GM23338 (cell line): Measurements from ENCODE around the gene DYRK4. TPM values are rescaled to one million over a fixed set of nuclear protein-coding genes. Genes with fewer than 3 reads are reported as not detected.

Source experiments
- ATAC-seq: fragments of 200-7000 bp; cut with Tn5 transposase; 3 replicates; pipeline ENCODE4 v1.9.1; 2020
- DNase-seq: peaks from one replicate; pipeline ENCODE4 v3.0.0-alpha.2; 2015; ENCODE audit warnings: low spot score
- H2AFZ ChIP-seq: fragments of 200-600 bp; sonication (generic); 2 replicates; pipeline ENCODE4 v1.8.0; 2016; ENCODE audit warnings: antibody characterized with exemption, mild to moderate bottlenecking, moderate library complexity
- H3F3A ChIP-seq: fragments of 200-600 bp; sonication (generic); replicated peaks from 2 replicates; pipeline ENCODE4 v1.8.0; 2017; ENCODE audit warnings: antibody characterized with exemption, mixed run types, low read depth
- H3K27ac ChIP-seq: fragments of 200-600 bp; sonication (generic); 2 replicates; pipeline ENCODE4 v1.6.1; 2016; ENCODE audit warnings: low read depth
- H3K27me3 ChIP-seq: fragments of 200-600 bp; sonication (generic); 2 replicates; pipeline ENCODE4 v1.8.0; 2016; ENCODE audit warnings: mild to moderate bottlenecking, mixed run types, moderate library complexity; ENCODE audit not compliant: insufficient read depth
- H3K36me3 ChIP-seq: fragments of 200-600 bp; sonication (generic); 2 replicates; pipeline ENCODE4 v1.8.0; 2016; ENCODE audit warnings: mild to moderate bottlenecking; ENCODE audit not compliant: insufficient read depth
- H3K4me1 ChIP-seq: fragments of 200-600 bp; sonication (generic); 2 replicates; pipeline ENCODE4 v1.8.0; 2016; ENCODE audit warnings: mild to moderate bottlenecking, moderate library complexity; ENCODE audit not compliant: insufficient read depth
- H3K4me2 ChIP-seq: fragments of 200-600 bp; sonication (generic); 2 replicates; pipeline ENCODE4 v1.7.1; 2017; ENCODE audit warnings: mixed run types
- H3K4me3 ChIP-seq: fragments of 200-600 bp; sonication (generic); 2 replicates; pipeline ENCODE4 v1.6.1; 2016; ENCODE audit warnings: mixed run types
- H3K79me2 ChIP-seq: fragments of 200-600 bp; sonication (generic); replicated peaks from 2 replicates; pipeline ENCODE4 v1.8.0; 2017; ENCODE audit warnings: mild to moderate bottlenecking; ENCODE audit not compliant: insufficient read depth
- H3K9me2 ChIP-seq: fragments of 200-600 bp; sonication (generic); 2 replicates; pipeline ENCODE4 v1.8.0; 2017; ENCODE audit not compliant: insufficient read depth
- H4K20me1 ChIP-seq: fragments of 200-600 bp; sonication (generic); replicated peaks from 2 replicates; pipeline ENCODE4 v1.8.0; 2017; ENCODE audit warnings: mild to moderate bottlenecking; ENCODE audit not compliant: insufficient read depth
- H3K27ac Mint-ChIP-seq: 2 replicates; pipeline ENCODE4 v1.8.0; 2020; ENCODE audit warnings: inconsistent platforms, mild to moderate bottlenecking, moderate library complexity, mixed read lengths
- H3K27me3 Mint-ChIP-seq: 3 replicates; pipeline ENCODE4 v1.8.0; 2022; ENCODE audit warnings: low read depth, mild to moderate bottlenecking, moderate library complexity, mixed read lengths, inconsistent platforms; ENCODE audit not compliant: insufficient read depth, poor library complexity
- H3K36me3 Mint-ChIP-seq: 3 replicates; pipeline ENCODE4 v1.8.0; 2021; ENCODE audit warnings: low read depth, mild to moderate bottlenecking, inconsistent platforms, moderate library complexity, mixed read lengths
- H3K4me1 Mint-ChIP-seq: 3 replicates; pipeline ENCODE4 v1.8.0; 2020; ENCODE audit warnings: mild to moderate bottlenecking, inconsistent platforms, mixed read lengths
- H3K4me3 Mint-ChIP-seq: 3 replicates; pipeline ENCODE4 v1.8.0; 2021; ENCODE audit warnings: moderate library complexity, mild to moderate bottlenecking, inconsistent platforms, mixed read lengths
- H3K9me3 Mint-ChIP-seq: 3 replicates; pipeline ENCODE4 v1.8.0; 2020; ENCODE audit warnings: moderate library complexity, mild to moderate bottlenecking, inconsistent platforms, mixed read lengths
- CTCF ChIP-seq, 2 experiments: fragments of 200-600 bp in 1 of 2; sonication (generic) in 1 of 2; conservative IDR thresholded peaks; 2 replicates each; pipeline versions ENCODE4 v1.5.1 to v1.6.1; 2016 to 2017; ENCODE audit warnings: antibody characterized with exemption in 2 of 2, low read depth in 2 of 2, mild to moderate bottlenecking in 2 of 2, moderate library complexity in 1 of 2
- ETS1 ChIP-seq: IDR thresholded peaks from 2 replicates; pipeline ENCODE4 v1.6.1; 2016; ENCODE audit warnings: antibody characterized with exemption
- EZH2 ChIP-seq: fragments of 200-600 bp; sonication (generic); IDR thresholded peaks from one replicate; pipeline ENCODE4 v1.8.0; 2017; ENCODE audit warnings: antibody characterized with exemption, mild to moderate bottlenecking, low read depth; ENCODE audit not compliant: unreplicated experiment
- ZNF462 ChIP-seq: fragments of 250-450 bp; sonication (Bioruptor Pico); IDR thresholded peaks from 2 replicates; pipeline ENCODE4 v1.5.0; 2020; ENCODE audit warnings: mild to moderate bottlenecking, moderate library complexity
- polyA plus RNA-seq: library from polyadenylated mRNA; unstranded; fragments of >200 nt; fragmentation: Nextera tagmentation; extraction: Ambion mirVana; gene quantifications from 2 replicates; pipeline ENCODE4 v1.2.1, GENCODE V29; 2016
- total RNA-seq: library from RNA; depleted of rRNA; stranded (reverse); fragments of >200 nt; shearing (Covaris generic); gene quantifications from 2 replicates; pipeline ENCODE4 v1.2.3, GENCODE V29; 2014

DYRK4 gene
- total and polyA plus RNA-seq, 2 experiments from 2014 or later, result 11.3 to 16.9 TPM

- Histone ChIP-seq H3K27me3 (no peaks in the 10 kb centered on the region), H3K4me3 (no peak overlapping the region), H4K20me1 (no peaks in the 10 kb centered on the region; the same call in none of the 2 replicates), H3F3A (no peaks in the 10 kb centered on the region), H3K27ac (no peak overlapping the region), H2AFZ (no peak overlapping the region), H3K79me2 (peaks cover 56% of the 10 kb centered on the region), H3K4me2 (no peak overlapping the region), H3K9me2 (no peaks in the 10 kb centered on the region), H3K4me1 (peaks cover 10% of the 10 kb centered on the region; the same call in 1 of the 2 replicates), H3K36me3 (peaks cover 9% of the 10 kb centered on the region; the same call in 1 of the 2 replicates)
- peaks cover 6% of the 10 kb centered on the region for H3K27me3 Mint-ChIP-seq
- no peaks in the 10 kb centered on the region for H3K9me3 Mint-ChIP-seq
- peaks cover 3% of the 10 kb centered on the region; the same call in 2 of the 3 replicates for H3K4me1 Mint-ChIP-seq
- H3K36me3 Mint-ChIP-seq, result peaks cover 16% of the 10 kb centered on the region
- DNase-seq (peak; percentile 27), ATAC-seq (no peak)
- no peak overlapping the region for H3K4me3 Mint-ChIP-seq
- H3K27ac Mint-ChIP-seq, result no peak overlapping the region; the same call in 1 of the 2 replicates
- TF ChIP-seq EZH2 (no peak), ZNF462 (CRISPR knock-in tag) (no peak), ETS1 (no peak), CTCF (conservative IDR thresholded peaks at IDR 0.05; ENCODE audit: low read depth in 2 of 2) (peak in 1 of 2 experiments; percentile 28; a peak in 1 of 4 replicates)
These were observed 91.2 kb downstream of the DYRK4 start for GRCh38 chr12:4653257-4653656.
